Measurements from ENCODE around the gene CCDC160.
"Not testable (repeated sequence)": the region's sequence is repeated elsewhere in the genome, so short reads cannot be mapped to it uniquely, and the experiment has no call there.

GRCh38 chrX:134238144-134238543 lies 1.2 kb downstream of the CCDC160 start:
- not testable (repeated sequence) for TF ChIP-seq CTCF, POLR2AphosphoS5, POLR2A (IDR thresholded peaks at IDR 0.05)
